H1 (cell line): ENCODE results near the gene REPS2.

Experiments
- BRCA1 ChIP-seq: IDR thresholded peaks from 2 replicates; pipeline ENCODE4 v1.6.1; 2012; ENCODE audit warnings: low read depth, low read length, improper control_type of control experiment
- EP300 ChIP-seq, 2 experiments: IDR thresholded peaks; 1 replicate in 1 of 2; 2 replicates in 1 of 2; pipeline ENCODE4 v1.6.1; 2011 to 2012; ENCODE audit warnings: low read depth in 2 of 2, low read length in 2 of 2, mild to moderate bottlenecking in 2 of 2, borderline replicate concordance in 1 of 2, inconsistent platforms in 1 of 2, moderate library complexity in 1 of 2
- EZH2 ChIP-seq: fragments of 200-600 bp; sonication (generic); IDR thresholded peaks from 2 replicates; pipeline ENCODE4 v1.7.1; 2012; ENCODE audit warnings: low read depth, mild to moderate bottlenecking, moderate library complexity, low read length, inconsistent platforms; ENCODE audit not compliant: severe bottlenecking
- GABPA ChIP-seq: IDR thresholded peaks from 2 replicates; pipeline ENCODE4 v1.6.1; 2011; ENCODE audit warnings: mild to moderate bottlenecking, low read length, moderate library complexity, borderline replicate concordance; ENCODE audit not compliant: insufficient read depth
- HDAC2 ChIP-seq, 2 experiments: fragments of 300-600 bp in 1 of 2; sonication (generic) in 1 of 2; IDR thresholded peaks; 2 replicates each; pipeline ENCODE4 v1.6.1; 2011 to 2012; ENCODE audit warnings: low read depth in 2 of 2, low read length in 2 of 2, mild to moderate bottlenecking in 2 of 2, moderate library complexity in 2 of 2, borderline replicate concordance in 1 of 2, inconsistent platforms in 1 of 2
- POLR2A ChIP-seq, 2 experiments: IDR thresholded peaks; 1 replicate in 1 of 2; 2 replicates in 1 of 2; pipeline ENCODE4 v1.6.1; 2011; ENCODE audit warnings: low read depth in 2 of 2, low read length in 2 of 2, mild to moderate bottlenecking in 2 of 2; ENCODE audit errors: control extremely low read depth in 1 of 2
- POLR2AphosphoS5 ChIP-seq: IDR thresholded peaks from 2 replicates; pipeline ENCODE4 v1.6.1; 2011; ENCODE audit warnings: low read depth, low read length
- RXRA ChIP-seq: IDR thresholded peaks from 2 replicates; pipeline ENCODE4 v1.6.1; 2011; ENCODE audit warnings: low read depth, mild to moderate bottlenecking, low read length, moderate library complexity; ENCODE audit not compliant: insufficient read depth
- SIRT6 ChIP-seq: IDR thresholded peaks from one replicate; pipeline ENCODE4 v1.7.1; 2012; ENCODE audit warnings: low read length, inconsistent platforms
- TBP ChIP-seq: IDR thresholded peaks from 2 replicates; pipeline ENCODE4 v1.6.1; 2011; ENCODE audit warnings: low read depth, low read length, improper control_type of control experiment
- YY1 ChIP-seq: IDR thresholded peaks from 2 replicates; pipeline ENCODE4 v1.6.1; 2011; ENCODE audit warnings: low read depth, mild to moderate bottlenecking, low read length
- TF ChIP-seq, protein P1 (sequence below): IDR thresholded peaks from 2 replicates; pipeline ENCODE4 v1.6.1; 2012; ENCODE audit warnings: low read length, inconsistent platforms
- TF ChIP-seq, protein P2 (sequence below), 3 experiments: IDR thresholded peaks; 1 replicate in 2 of 3; 2 replicates in 1 of 3; pipeline versions ENCODE4 v1.5.1 to v1.6.1; 2011; ENCODE audit warnings: low read length in 3 of 3, mild to moderate bottlenecking in 3 of 3, inconsistent platforms in 2 of 3, low read depth in 1 of 3, moderate library complexity in 1 of 3; ENCODE audit not compliant: insufficient read depth in 1 of 3; ENCODE audit errors: control extremely low read depth in 1 of 3

DNA sequence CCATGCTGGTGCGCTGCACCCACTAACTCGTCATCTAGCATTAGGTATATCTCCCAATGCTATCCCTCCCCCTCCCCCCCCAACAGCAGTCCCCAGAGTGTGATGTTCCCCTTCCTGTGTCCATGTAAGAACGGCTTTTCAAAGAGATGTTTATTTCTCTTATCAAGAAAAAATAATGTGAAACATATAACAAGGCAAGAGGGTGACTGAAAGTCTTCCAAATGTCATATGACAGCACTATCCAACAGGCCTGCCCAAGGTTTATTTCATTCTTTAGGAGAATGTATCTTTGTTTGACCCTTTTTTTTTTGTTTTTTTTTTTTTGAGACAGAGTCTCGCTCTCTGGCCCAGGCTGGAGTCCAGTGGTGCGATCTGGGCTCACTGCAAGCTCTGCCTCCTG is 29.9 kb upstream of the REPS2 start:
- TF ChIP-seq, protein P1, sequence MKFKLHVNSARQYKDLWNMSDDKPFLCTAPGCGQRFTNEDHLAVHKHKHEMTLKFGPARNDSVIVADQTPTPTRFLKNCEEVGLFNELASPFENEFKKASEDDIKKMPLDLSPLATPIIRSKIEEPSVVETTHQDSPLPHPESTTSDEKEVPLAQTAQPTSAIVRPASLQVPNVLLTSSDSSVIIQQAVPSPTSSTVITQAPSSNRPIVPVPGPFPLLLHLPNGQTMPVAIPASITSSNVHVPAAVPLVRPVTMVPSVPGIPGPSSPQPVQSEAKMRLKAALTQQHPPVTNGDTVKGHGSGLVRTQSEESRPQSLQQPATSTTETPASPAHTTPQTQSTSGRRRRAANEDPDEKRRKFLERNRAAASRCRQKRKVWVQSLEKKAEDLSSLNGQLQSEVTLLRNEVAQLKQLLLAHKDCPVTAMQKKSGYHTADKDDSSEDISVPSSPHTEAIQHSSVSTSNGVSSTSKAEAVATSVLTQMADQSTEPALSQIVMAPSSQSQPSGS = no peak
- no peak for TF ChIP-seq POLR2AphosphoS5
- no peak for TF ChIP-seq BRCA1
- TF ChIP-seq HDAC2 (IDR thresholded peaks at IDR 0.05; ENCODE audit: borderline replicate concordance in 1 of 2, low read depth in 2 of 2, low read length in 2 of 2) = no peak
- TF ChIP-seq EP300 (IDR thresholded peaks at IDR 0.05; ENCODE audit: borderline replicate concordance in 1 of 2, low read depth in 2 of 2, low read length in 2 of 2) = no peak
- no peak for TF ChIP-seq SIRT6
- TF ChIP-seq GABPA = no peak
- TF ChIP-seq YY1 = no peak
- TF ChIP-seq POLR2A (IDR thresholded peaks at IDR 0.05; ENCODE audit: control extremely low read depth in 1 of 2, low read depth in 2 of 2, low read length in 2 of 2) = no peak
- TF ChIP-seq, protein P2, sequence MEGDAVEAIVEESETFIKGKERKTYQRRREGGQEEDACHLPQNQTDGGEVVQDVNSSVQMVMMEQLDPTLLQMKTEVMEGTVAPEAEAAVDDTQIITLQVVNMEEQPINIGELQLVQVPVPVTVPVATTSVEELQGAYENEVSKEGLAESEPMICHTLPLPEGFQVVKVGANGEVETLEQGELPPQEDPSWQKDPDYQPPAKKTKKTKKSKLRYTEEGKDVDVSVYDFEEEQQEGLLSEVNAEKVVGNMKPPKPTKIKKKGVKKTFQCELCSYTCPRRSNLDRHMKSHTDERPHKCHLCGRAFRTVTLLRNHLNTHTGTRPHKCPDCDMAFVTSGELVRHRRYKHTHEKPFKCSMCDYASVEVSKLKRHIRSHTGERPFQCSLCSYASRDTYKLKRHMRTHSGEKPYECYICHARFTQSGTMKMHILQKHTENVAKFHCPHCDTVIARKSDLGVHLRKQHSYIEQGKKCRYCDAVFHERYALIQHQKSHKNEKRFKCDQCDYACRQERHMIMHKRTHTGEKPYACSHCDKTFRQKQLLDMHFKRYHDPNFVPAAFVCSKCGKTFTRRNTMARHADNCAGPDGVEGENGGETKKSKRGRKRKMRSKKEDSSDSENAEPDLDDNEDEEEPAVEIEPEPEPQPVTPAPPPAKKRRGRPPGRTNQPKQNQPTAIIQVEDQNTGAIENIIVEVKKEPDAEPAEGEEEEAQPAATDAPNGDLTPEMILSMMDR (IDR thresholded peaks at IDR 0.05; ENCODE audit: control extremely low read depth in 1 of 3, insufficient read depth in 1 of 3, low read depth in 1 of 3, low read length in 3 of 3) = no peak
- no peak for TF ChIP-seq EZH2
- no peak for TF ChIP-seq TBP
- no peak for TF ChIP-seq RXRA
